Measurements from ENCODE around the gene TRPM3.

DNA sequence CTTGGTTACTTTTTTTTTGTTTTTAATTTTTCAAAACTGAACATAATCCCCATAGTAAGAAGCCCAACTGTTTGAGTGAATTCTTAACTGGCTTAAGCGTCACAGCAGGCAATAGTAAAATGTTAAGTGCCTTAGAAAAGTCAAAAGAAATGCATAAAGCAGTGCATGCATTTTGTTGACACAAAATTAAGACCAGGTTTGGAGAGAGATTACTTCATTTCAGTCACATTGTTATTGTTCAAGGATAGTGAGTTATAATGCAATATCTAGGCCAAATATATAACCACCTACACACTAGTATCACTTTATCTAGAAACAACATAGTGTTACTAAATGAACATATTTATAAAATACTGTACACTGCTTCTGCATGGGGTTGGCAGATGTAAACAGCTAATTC is 590.1 kb downstream of the TRPM3 start:
- TF ChIP-seq, protein P1, sequence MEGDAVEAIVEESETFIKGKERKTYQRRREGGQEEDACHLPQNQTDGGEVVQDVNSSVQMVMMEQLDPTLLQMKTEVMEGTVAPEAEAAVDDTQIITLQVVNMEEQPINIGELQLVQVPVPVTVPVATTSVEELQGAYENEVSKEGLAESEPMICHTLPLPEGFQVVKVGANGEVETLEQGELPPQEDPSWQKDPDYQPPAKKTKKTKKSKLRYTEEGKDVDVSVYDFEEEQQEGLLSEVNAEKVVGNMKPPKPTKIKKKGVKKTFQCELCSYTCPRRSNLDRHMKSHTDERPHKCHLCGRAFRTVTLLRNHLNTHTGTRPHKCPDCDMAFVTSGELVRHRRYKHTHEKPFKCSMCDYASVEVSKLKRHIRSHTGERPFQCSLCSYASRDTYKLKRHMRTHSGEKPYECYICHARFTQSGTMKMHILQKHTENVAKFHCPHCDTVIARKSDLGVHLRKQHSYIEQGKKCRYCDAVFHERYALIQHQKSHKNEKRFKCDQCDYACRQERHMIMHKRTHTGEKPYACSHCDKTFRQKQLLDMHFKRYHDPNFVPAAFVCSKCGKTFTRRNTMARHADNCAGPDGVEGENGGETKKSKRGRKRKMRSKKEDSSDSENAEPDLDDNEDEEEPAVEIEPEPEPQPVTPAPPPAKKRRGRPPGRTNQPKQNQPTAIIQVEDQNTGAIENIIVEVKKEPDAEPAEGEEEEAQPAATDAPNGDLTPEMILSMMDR (IDR thresholded peaks at IDR 0.05 in 4 of 5, conservative IDR thresholded peaks at IDR 0.05 in 1 of 5), result no peak
- TF ChIP-seq POLR2A (IDR thresholded peaks at IDR 0.05), result no peak

All from gastrocnemius medialis (tissue), 4 donors.